HepG2 (cell line): ENCODE results near the gene TM9SF3. TPM values are rescaled to one million over a fixed set of nuclear protein-coding genes. Genes with fewer than 3 reads are reported as not detected.
A peak's percentile ranks its signal among the peaks of the same experiment; 100 is the strongest.

Experiments
- ARNT ChIP-seq: fragments of 450-650 bp; IDR thresholded peaks from 2 replicates; pipeline ENCODE4 v1.6.1; 2017
- CEBPG ChIP-seq: IDR thresholded peaks from 2 replicates; pipeline ENCODE4 v1.6.1; 2016
- KLF15 ChIP-seq: sonication (generic); formaldehyde crosslinking; IDR thresholded peaks from 2 replicates; pipeline ENCODE4 v1.8.1; 2023; ENCODE audit warnings: borderline replicate concordance, mild to moderate bottlenecking, inconsistent platforms, missing genetic modification reagents, mixed read lengths
- MAX ChIP-seq: IDR thresholded peaks from 2 replicates; pipeline ENCODE4 v1.6.1; 2012; ENCODE audit warnings: inconsistent platforms
- MBD4 ChIP-seq: IDR thresholded peaks from 2 replicates; pipeline ENCODE4 v1.6.1; 2012; ENCODE audit warnings: low read length, inconsistent platforms, borderline replicate concordance
- MIER2 ChIP-seq: IDR thresholded peaks from 2 replicates; pipeline ENCODE4 v1.6.1; 2016; ENCODE audit warnings: missing biosample characterization, missing genetic modification reagents
- NKX3-1 ChIP-seq: sonication (generic); formaldehyde crosslinking; IDR thresholded peaks from 2 replicates; pipeline ENCODE4 v1.5.0; 2020; ENCODE audit warnings: missing genetic modification reagents
- PHF20 ChIP-seq: sonication (generic); formaldehyde crosslinking; IDR thresholded peaks from 2 replicates; pipeline ENCODE4 v1.5.0; 2020; ENCODE audit warnings: mild to moderate bottlenecking, missing genetic modification reagents
- REST ChIP-seq, 2 experiments: IDR thresholded peaks; 2 replicates each; pipeline ENCODE4 v1.6.1; 2011 to 2012; ENCODE audit warnings: low read length in 2 of 2, borderline replicate concordance in 1 of 2, low read depth in 1 of 2, mild to moderate bottlenecking in 1 of 2, moderate library complexity in 1 of 2
- RNF2 ChIP-seq: fragments of 450-650 bp; conservative IDR thresholded peaks from 2 replicates; pipeline ENCODE4 v1.6.1; 2016; ENCODE audit warnings: low read depth
- SRSF4 ChIP-seq: fragments of 200-400 bp; formaldehyde crosslinking; IDR thresholded peaks from one replicate; pipeline ENCODE4 v1.6.1; 2018; ENCODE audit warnings: mild to moderate bottlenecking, low read depth, low read length, moderate library complexity; ENCODE audit not compliant: poor library complexity, severe bottlenecking
- STAG1 ChIP-seq: sonication (generic); formaldehyde crosslinking; IDR thresholded peaks from 2 replicates; pipeline ENCODE4 v1.4.0; 2020; ENCODE audit warnings: missing genetic modification reagents
- ZFP90 ChIP-seq: sonication (generic); formaldehyde crosslinking; IDR thresholded peaks from 2 replicates; pipeline ENCODE4 v1.8.0; 2022; ENCODE audit warnings: missing genetic modification reagents, mild to moderate bottlenecking, inconsistent platforms, borderline replicate concordance
- ZFY ChIP-seq: sonication (generic); formaldehyde crosslinking; IDR thresholded peaks from 2 replicates; pipeline ENCODE4 v1.4.0; 2020; ENCODE audit warnings: missing genetic modification reagents
- ZHX1 ChIP-seq: sonication (generic); formaldehyde crosslinking; IDR thresholded peaks from 2 replicates; pipeline ENCODE4 v1.8.1; 2022; ENCODE audit warnings: low read depth, mild to moderate bottlenecking, missing genetic modification reagents
- ZIK1 ChIP-seq: sonication (generic); formaldehyde crosslinking; IDR thresholded peaks from 2 replicates; pipeline ENCODE4 v1.5.0; 2020; ENCODE audit warnings: mild to moderate bottlenecking, low read depth, missing genetic modification reagents, borderline replicate concordance
- ZNF672 ChIP-seq: sonication (generic); formaldehyde crosslinking; IDR thresholded peaks from 2 replicates; pipeline ENCODE4 v1.8.1; 2022; ENCODE audit warnings: missing genetic modification reagents
- polyA plus RNA-seq, 8 experiments: library from polyadenylated mRNA; depleted of rRNA in 3 of 8; stranded (reverse) in 7 of 8; unstranded in 1 of 8; fragments of >200 nt; fragmentation: Illumina TruSeq in 4 of 8; extraction: Trizol in 4 of 8; gene quantifications; 2 replicates each; pipeline versions ENCODE4 v1.2.1 to v1.2.3, GENCODE V29; 2011 to 2016; ENCODE audit warnings: low read depth in 4 of 8, missing spikeins in 1 of 8, mixed read lengths in 1 of 8; ENCODE audit not compliant: insufficient read depth in 1 of 8
- total RNA-seq, 5 experiments: library from RNA; depleted of rRNA; stranded (reverse); fragments of >200 nt; fragmentation: Illumina TruSeq; extraction: Trizol; gene quantifications; 2 replicates each; pipeline ENCODE4 v1.2.3, GENCODE V29; 2016; ENCODE audit warnings: low read depth in 1 of 5
- TF ChIP-seq, protein P1 (sequence below): sonication (generic); formaldehyde crosslinking; IDR thresholded peaks from 2 replicates; pipeline ENCODE4 v1.4.0; 2020; ENCODE audit warnings: missing genetic modification reagents, borderline replicate concordance

TM9SF3 gene
- total and polyA plus RNA-seq, 2 of the 13 experiments (the other 11 are each of a cell fraction or from before 2014, with no cell fraction given), result 43.8 to 120 TPM

GRCh38 chr10:96587264-96588059 is 650 bp upstream of the TM9SF3 start (continued):
- TF ChIP-seq, protein P1, sequence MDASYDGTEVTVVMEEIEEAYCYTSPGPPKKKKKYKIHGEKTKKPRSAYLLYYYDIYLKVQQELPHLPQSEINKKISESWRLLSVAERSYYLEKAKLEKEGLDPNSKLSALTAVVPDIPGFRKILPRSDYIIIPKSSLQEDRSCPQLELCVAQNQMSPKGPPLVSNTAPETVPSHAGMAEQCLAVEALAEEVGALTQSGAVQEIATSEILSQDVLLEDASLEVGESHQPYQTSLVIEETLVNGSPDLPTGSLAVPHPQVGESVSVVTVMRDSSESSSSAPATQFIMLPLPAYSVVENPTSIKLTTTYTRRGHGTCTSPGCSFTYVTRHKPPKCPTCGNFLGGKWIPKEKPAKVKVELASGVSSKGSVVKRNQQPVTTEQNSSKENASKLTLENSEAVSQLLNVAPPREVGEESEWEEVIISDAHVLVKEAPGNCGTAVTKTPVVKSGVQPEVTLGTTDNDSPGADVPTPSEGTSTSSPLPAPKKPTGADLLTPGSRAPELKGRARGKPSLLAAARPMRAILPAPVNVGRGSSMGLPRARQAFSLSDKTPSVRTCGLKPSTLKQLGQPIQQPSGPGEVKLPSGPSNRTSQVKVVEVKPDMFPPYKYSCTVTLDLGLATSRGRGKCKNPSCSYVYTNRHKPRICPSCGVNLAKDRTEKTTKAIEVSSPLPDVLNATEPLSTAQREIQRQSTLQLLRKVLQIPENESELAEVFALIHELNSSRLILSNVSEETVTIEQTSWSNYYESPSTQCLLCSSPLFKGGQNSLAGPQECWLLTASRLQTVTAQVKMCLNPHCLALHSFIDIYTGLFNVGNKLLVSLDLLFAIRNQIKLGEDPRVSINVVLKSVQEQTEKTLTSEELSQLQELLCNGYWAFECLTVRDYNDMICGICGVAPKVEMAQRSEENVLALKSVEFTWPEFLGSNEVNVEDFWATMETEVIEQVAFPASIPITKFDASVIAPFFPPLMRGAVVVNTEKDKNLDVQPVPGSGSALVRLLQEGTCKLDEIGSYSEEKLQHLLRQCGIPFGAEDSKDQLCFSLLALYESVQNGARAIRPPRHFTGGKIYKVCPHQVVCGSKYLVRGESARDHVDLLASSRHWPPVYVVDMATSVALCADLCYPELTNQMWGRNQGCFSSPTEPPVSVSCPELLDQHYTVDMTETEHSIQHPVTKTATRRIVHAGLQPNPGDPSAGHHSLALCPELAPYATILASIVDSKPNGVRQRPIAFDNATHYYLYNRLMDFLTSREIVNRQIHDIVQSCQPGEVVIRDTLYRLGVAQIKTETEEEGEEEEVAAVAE (CRISPR knock-in tag), result no peak
- TF ChIP-seq REST (IDR thresholded peaks at IDR 0.05; ENCODE audit: borderline replicate concordance in 1 of 2, low read depth in 1 of 2, low read length in 2 of 2) (no peak; a peak in 1 of 4 replicates), ZFY (CRISPR knock-in tag) (no peak), KLF15 (CRISPR knock-in tag) (no peak), STAG1 (CRISPR knock-in tag) (0 out of 2 replicates have a peak, but pooled peaks have one; percentile 7), SRSF4 (no peak), NKX3-1 (CRISPR knock-in tag) (0 out of 2 replicates have a peak, but pooled peaks have one; percentile 47), RNF2 (0 out of 2 replicates have a peak, but pooled peaks have one; percentile 4), MBD4 (no peak), PHF20 (CRISPR knock-in tag) (no peak), CEBPG (CRISPR knock-in tag) (0 out of 2 replicates have a peak, but pooled peaks have one; percentile 22), MIER2 (CRISPR knock-in tag) (no peak), MAX (no peak), ZFP90 (CRISPR knock-in tag) (0 out of 2 replicates have a peak, but pooled peaks have one; percentile 59), ARNT (no peak), ZNF672 (0 out of 2 replicates have a peak, but pooled peaks have one; percentile 10), ZHX1 (CRISPR knock-in tag) (0 out of 2 replicates have a peak, but pooled peaks have one; percentile 52), ZIK1 (CRISPR knock-in tag) (no peak)
